Activated effector memory CD4-positive, alpha-beta T cell treated with Interleukin-2 at 50 U/mL for 16 hours (primary cell): ENCODE measurements around the gene LMBR1L.

Experiments
- DNase-seq: peaks from one replicate; pipeline ENCODE4 v3.0.0-alpha.2; 2020

Gene LMBR1L

GRCh38 chr12:49051777-49052438 is 58.7 kb downstream of the LMBR1L start:
- DNase-seq: no peak

- DNase-seq: no peak
Observed at GRCh38 chr12:49051373-49051764, 59.3 kb downstream of the LMBR1L start.

GRCh38 chr12:49050507-49051372 is 59.9 kb downstream of the LMBR1L start:
- DNase-seq: no peak

GRCh38 chr12:49049566-49050224 is 61.0 kb downstream of the LMBR1L start:
- DNase-seq: no peak

GRCh38 chr12:49048953-49049352 is 61.7 kb downstream of the LMBR1L start:
- no peak for DNase-seq
